K562 (cell line): Measurements from ENCODE around the gene SYT1. TPM values are rescaled to one million over a fixed set of nuclear protein-coding genes. Genes with fewer than 3 reads are reported as not detected.

Experiments used
- ATAC-seq: fragments of 200-7000 bp; cut with Tn5 transposase; 3 replicates; pipeline ENCODE4 v1.9.1; 2020; ENCODE audit warnings: moderate library complexity
- BruUV-seq: library from RNA; stranded (reverse); fragments of 400-500 nt; replicated peaks from 2 replicates; lab custom pipeline; 2021; lab: Mats Ljungman, UMichigan
- CTCF ChIA-PET: fragments of 300-600 bp; formaldehyde crosslinking; extraction: SDS; loops from one replicate; lab custom pipeline; 2021; ENCODE audit warnings: low intra/inter-chr PET ratio; lab: Yijun Ruan, JAX
- POLR2A ChIA-PET: fragments of 300-600, 350-650 bp; sonication (Branson Sonifier 250); formaldehyde crosslinking; extraction: SDS; loops from one replicate; lab custom pipeline; 2021; ENCODE audit warnings: antibody characterized with exemption, inconsistent platforms; lab: Yijun Ruan, JAX
- DNase-seq, 4 experiments: peaks; one replicate each; pipeline versions ENCODE4 v3.0.0 to v3.0.0-alpha.2; 2011 to 2018; ENCODE audit warnings: low spot score in 3 of 4, mixed read lengths in 3 of 4; ENCODE audit errors: extremely low read depth in 1 of 4
- FAIRE-seq: peaks from 2 replicates; lab custom pipeline; 2011; peaks lifted over from hg19 to GRCh38; lab: Jason Lieb, UNC
- H2AFZ ChIP-seq: 2 replicates; pipeline ENCODE4 v1.6.0; 2011; ENCODE audit warnings: low read depth, low read length, control low read depth, inconsistent platforms
- H3K27ac ChIP-seq: fragments of 200-600 bp; 3 replicates; pipeline ENCODE4 v1.8.0; 2011; ENCODE audit warnings: low read depth, mild to moderate bottlenecking, control low read depth, inconsistent platforms, low read length, moderate library complexity, mixed read lengths; ENCODE audit errors: extremely low read depth
- H3K27me3 ChIP-seq, 2 experiments: fragments of 300-600 bp in 1 of 2; 2 replicates in 1 of 2; 3 replicates in 1 of 2; pipeline versions ENCODE4 v1.6.0 to v1.8.0; 2011; ENCODE audit warnings: inconsistent platforms in 2 of 2, low read length in 2 of 2, mild to moderate bottlenecking in 1 of 2, mixed read lengths in 1 of 2, moderate library complexity in 1 of 2; ENCODE audit not compliant: control insufficient read depth in 2 of 2, insufficient read depth in 2 of 2
- H3K36me3 ChIP-seq: fragments of 300-600 bp; 3 replicates; pipeline ENCODE4 v1.8.0; 2011; ENCODE audit warnings: mild to moderate bottlenecking, low read length, inconsistent platforms; ENCODE audit not compliant: control insufficient read depth, insufficient read depth
- H3K4me1 ChIP-seq, 2 experiments: fragments of 200-600 bp in 1 of 2; replicated peaks in 1 of 2; 2 replicates in 1 of 2; 3 replicates in 1 of 2; pipeline versions ENCODE4 v1.5.1 to v1.8.0; 2011; ENCODE audit warnings: inconsistent platforms in 2 of 2, low read length in 2 of 2, mild to moderate bottlenecking in 1 of 2, mixed read lengths in 1 of 2, moderate library complexity in 1 of 2; ENCODE audit not compliant: control insufficient read depth in 2 of 2, insufficient read depth in 2 of 2
- H3K4me2 ChIP-seq: 2 replicates; pipeline ENCODE4 v1.6.1; 2011; ENCODE audit warnings: low read length, control low read depth, inconsistent platforms, mixed read lengths; ENCODE audit not compliant: insufficient read depth
- H3K4me3 ChIP-seq: fragments of 200-600 bp; sonication (generic), shearing (Covaris generic); 2 replicates; pipeline ENCODE4 v1.5.1; 2016; ENCODE audit warnings: control low read depth, inconsistent platforms
- H3K79me2 ChIP-seq: fragments of 200-600 bp; 3 replicates; pipeline ENCODE4 v1.8.0; 2011; ENCODE audit warnings: low read length, inconsistent platforms; ENCODE audit not compliant: control insufficient read depth, insufficient read depth
- H3K9ac ChIP-seq, 2 experiments: 2 replicates each; pipeline versions ENCODE4 v1.6.0 to v1.6.1; 2011; ENCODE audit warnings: low read depth in 2 of 2, low read length in 2 of 2, control low read depth in 1 of 2, inconsistent platforms in 1 of 2, mild to moderate bottlenecking in 1 of 2, mixed read lengths in 1 of 2; ENCODE audit not compliant: insufficient read depth in 1 of 2
- H3K9me1 ChIP-seq: one replicate; pipeline ENCODE4 v1.6.0; 2011; ENCODE audit warnings: inconsistent platforms, mild to moderate bottlenecking, low read length, moderate library complexity; ENCODE audit not compliant: control insufficient read depth, insufficient read depth
- H3K9me3 ChIP-seq: replicated peaks from 2 replicates; pipeline ENCODE4 v1.5.1; 2011; ENCODE audit warnings: low read depth, low read length, inconsistent platforms; ENCODE audit not compliant: control insufficient read depth, insufficient read depth
- H4K20me1 ChIP-seq: replicated peaks from 2 replicates; pipeline ENCODE4 v1.6.1; 2011; ENCODE audit warnings: low read length, inconsistent platforms, mixed read lengths; ENCODE audit not compliant: control insufficient read depth, insufficient read depth
- BRF1 ChIP-seq: IDR thresholded peaks from 3 replicates; pipeline ENCODE4 v1.6.1; 2011; ENCODE audit warnings: borderline replicate concordance, mild to moderate bottlenecking; ENCODE audit not compliant: insufficient read length; ENCODE audit errors: extremely low read depth
- FOXA3 ChIP-seq, 2 experiments: fragments of 450-650 bp in 1 of 2; sonication (generic) in 1 of 2; formaldehyde crosslinking; IDR thresholded peaks in 1 of 2; conservative IDR thresholded peaks in 1 of 2; 2 replicates each; pipeline versions ENCODE4 v1.4.0 to v1.8.0; 2020 to 2022; ENCODE audit warnings: mild to moderate bottlenecking in 2 of 2, missing genetic modification reagents in 1 of 2
- HEY1 ChIP-seq: fragments of 250-450 bp; sonication (Bioruptor Pico); IDR thresholded peaks from 2 replicates; pipeline ENCODE4 v1.5.0; 2020; ENCODE audit warnings: mild to moderate bottlenecking, moderate library complexity, borderline replicate concordance
- HNRNPUL1 ChIP-seq: fragments of 200-400 bp; formaldehyde crosslinking; IDR thresholded peaks from 2 replicates; pipeline ENCODE4 v1.6.1; 2017; ENCODE audit warnings: low read length
- MTA2 ChIP-seq: fragments of 450-650 bp; IDR thresholded peaks from 2 replicates; pipeline ENCODE4 v1.6.1; 2016; ENCODE audit warnings: low read depth
- NFE2L1 ChIP-seq: fragments of 450-650 bp; IDR thresholded peaks from 2 replicates; pipeline ENCODE4 v1.6.1; 2016; ENCODE audit warnings: missing genetic modification characterization, low read depth, mild to moderate bottlenecking, missing compliant biosample characterization, moderate library complexity, borderline replicate concordance
- SRSF3 ChIP-seq: fragments of 200-400 bp; formaldehyde crosslinking; IDR thresholded peaks from 2 replicates; pipeline ENCODE4 v1.6.1; 2016; ENCODE audit warnings: mild to moderate bottlenecking, low read length, moderate library complexity; ENCODE audit not compliant: insufficient read depth
- WHSC1 ChIP-seq: IDR thresholded peaks from one replicate; pipeline ENCODE4 v1.6.1; 2012; ENCODE audit warnings: low read length, control low read depth, inconsistent platforms
- ZNF23 ChIP-seq: fragments of 250-450 bp; sonication (Bioruptor Pico); IDR thresholded peaks from 2 replicates; pipeline ENCODE4 v1.4.0; 2020; ENCODE audit warnings: mild to moderate bottlenecking
- ZNF586 ChIP-seq: fragments of 450-650 bp; formaldehyde crosslinking; conservative IDR thresholded peaks from 2 replicates; pipeline ENCODE4 v1.4.0; 2020; ENCODE audit warnings: mild to moderate bottlenecking, moderate library complexity
- ZNF589 ChIP-seq: fragments of 200-800 bp; sonication (Bioruptor generic); IDR thresholded peaks from 2 replicates; pipeline ENCODE4 v1.6.1; 2016; ENCODE audit warnings: low read depth, missing genetic modification characterization, missing compliant biosample characterization
- WGBS: fragments of 100-300 bp; shearing (Covaris generic); methylation state at CpG from one replicate; pipeline ENCODE4 v1.1.6; 2016; ENCODE audit warnings: low coverage, mixed read lengths; ENCODE audit not compliant: insufficient coverage; ENCODE audit errors: missing lambda C conversion rate; 5-methylcytosine and 5-hydroxymethylcytosine counted together
- in situ Hi-C: fragments of 300-500 bp; cut with MboI; formaldehyde crosslinking; loops from 4 replicates; pipeline ENCODE4 v1.15.0; 2018; ENCODE audit warnings: inconsistent platforms, mixed read lengths
- intact Hi-C: fragments of 100-400 bp; cut with micrococcal nuclease; formaldehyde crosslinking; loops from 2 replicates; pipeline ENCODE4 v1.14.2; 2022
- polyA plus RNA-seq, 8 experiments: library from polyadenylated mRNA; depleted of rRNA in 4 of 8; stranded (reverse) in 5 of 8; unstranded in 3 of 8; fragments of >200 nt; fragmentation: Nextera tagmentation in 2 of 8; fragmentation: Illumina TruSeq in 1 of 8; extraction: Ambion mirVana in 2 of 8; extraction: Trizol in 1 of 8; gene quantifications; 2 replicates each; pipeline versions ENCODE4 v1.2.1 to v1.2.3, GENCODE V29; 2011 to 2014; ENCODE audit warnings: inconsistent platforms in 1 of 8, missing spikeins in 1 of 8
- total RNA-seq, 7 experiments: library from RNA; depleted of rRNA in 6 of 7; stranded (reverse); fragments of >200 nt in 6 of 7; fragmentation: Illumina TruSeq in 2 of 7; extraction: Trizol in 2 of 7; gene quantifications; 2 replicates each; pipeline versions ENCODE4 v1.2.1 to v1.2.3, GENCODE V29; 2011 to 2021; ENCODE audit warnings: low replicate concordance in 1 of 7
- TF ChIP-seq, protein P1 (sequence below): sonication (generic); formaldehyde crosslinking; IDR thresholded peaks from 2 replicates; pipeline ENCODE4 v1.8.0; 2022; ENCODE audit warnings: mild to moderate bottlenecking, missing genetic modification reagents, borderline replicate concordance
- TF ChIP-seq, protein P2 (sequence below): fragments of 450-650 bp; IDR thresholded peaks from 2 replicates; pipeline ENCODE4 v1.6.1; 2016; ENCODE audit warnings: low read depth, mild to moderate bottlenecking, moderate library complexity
- TF ChIP-seq, protein P3 (sequence below): sonication (generic); formaldehyde crosslinking; IDR thresholded peaks from 2 replicates; pipeline ENCODE4 v1.9.0; 2022; ENCODE audit warnings: mild to moderate bottlenecking, missing genetic modification reagents
- TF ChIP-seq, protein P4 (sequence below): sonication (generic); formaldehyde crosslinking; IDR thresholded peaks from 2 replicates; pipeline ENCODE4 v1.8.0; 2022; ENCODE audit warnings: missing genetic modification reagents, mild to moderate bottlenecking, borderline replicate concordance
- TF ChIP-seq, protein P5 (sequence below): fragments of 450-650 bp; IDR thresholded peaks from 2 replicates; pipeline ENCODE4 v1.6.1; 2016; ENCODE audit warnings: mild to moderate bottlenecking

Gene SYT1
- total and polyA plus RNA-seq, 9 of the 15 experiments (the other 6 are each of a cell fraction or from before 2014, with no cell fraction given), result 0.03 to 0.13 (median 0.07) TPM; not detected in 4

DNA sequence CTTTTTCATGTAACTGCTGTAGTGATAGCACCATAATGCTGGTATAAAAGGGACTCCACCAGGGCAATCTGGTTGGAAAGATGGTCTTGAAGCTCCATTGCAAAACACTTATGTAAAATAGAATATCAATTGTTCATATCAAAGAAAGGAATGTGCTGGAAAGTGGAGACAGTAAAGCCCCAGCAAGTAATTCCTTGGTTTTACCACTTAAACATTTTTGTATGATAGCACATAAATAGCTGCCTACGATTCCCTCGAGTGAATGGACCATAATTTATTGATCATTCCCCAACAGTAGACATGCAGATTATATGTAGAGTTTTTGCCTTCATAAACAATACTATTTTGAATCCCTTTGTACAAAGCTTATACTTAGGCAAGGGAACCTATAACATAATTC lies 550.7 kb downstream of the SYT1 start:
- Histone ChIP-seq H3K36me3 (no peaks in the 10 kb centered on the region), H3K4me3 (no peak overlapping the region), H3K4me1 (no peaks in the 10 kb centered on the region), H3K9ac (no peak overlapping the region), H3K4me2 (no peak overlapping the region), H4K20me1 (no peaks in the 10 kb centered on the region), H2AFZ (no peak overlapping the region), H3K9me3 (0 out of 2 replicates have a peak, but pooled peaks cover 3% of the 10 kb centered on the region), H3K9me1 (no peaks in the 10 kb centered on the region), H3K27me3 (no peaks in the 10 kb centered on the region)
- POLR2A ChIA-PET, result no interaction called here
- 3% methylated on average over 2 of the region's 2 CpGs for WGBS
- no peak for FAIRE-seq
- no peak for ATAC-seq
- CTCF ChIA-PET, result no interaction called here
- BruUV-seq, result no TSS peak
- no peak for TF ChIP-seq FOXA3 (CRISPR knock-in tag; conservative IDR thresholded peaks at IDR 0.05 in 1 of 2, IDR thresholded peaks at IDR 0.05 in 1 of 2)
- no peak for TF ChIP-seq HEY1 (CRISPR knock-in tag)
- TF ChIP-seq ZNF589 (CRISPR knock-in tag), result no peak
- no peak for TF ChIP-seq SRSF3
- TF ChIP-seq, protein P1, sequence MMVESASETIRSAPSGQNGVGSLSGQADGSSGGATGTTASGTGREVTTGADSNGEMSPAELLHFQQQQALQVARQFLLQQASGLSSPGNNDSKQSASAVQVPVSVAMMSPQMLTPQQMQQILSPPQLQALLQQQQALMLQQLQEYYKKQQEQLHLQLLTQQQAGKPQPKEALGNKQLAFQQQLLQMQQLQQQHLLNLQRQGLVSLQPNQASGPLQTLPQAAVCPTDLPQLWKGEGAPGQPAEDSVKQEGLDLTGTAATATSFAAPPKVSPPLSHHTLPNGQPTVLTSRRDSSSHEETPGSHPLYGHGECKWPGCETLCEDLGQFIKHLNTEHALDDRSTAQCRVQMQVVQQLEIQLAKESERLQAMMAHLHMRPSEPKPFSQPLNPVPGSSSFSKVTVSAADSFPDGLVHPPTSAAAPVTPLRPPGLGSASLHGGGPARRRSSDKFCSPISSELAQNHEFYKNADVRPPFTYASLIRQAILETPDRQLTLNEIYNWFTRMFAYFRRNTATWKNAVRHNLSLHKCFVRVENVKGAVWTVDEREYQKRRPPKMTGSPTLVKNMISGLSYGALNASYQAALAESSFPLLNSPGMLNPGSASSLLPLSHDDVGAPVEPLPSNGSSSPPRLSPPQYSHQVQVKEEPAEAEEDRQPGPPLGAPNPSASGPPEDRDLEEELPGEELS, result no peak
- TF ChIP-seq, protein P2, sequence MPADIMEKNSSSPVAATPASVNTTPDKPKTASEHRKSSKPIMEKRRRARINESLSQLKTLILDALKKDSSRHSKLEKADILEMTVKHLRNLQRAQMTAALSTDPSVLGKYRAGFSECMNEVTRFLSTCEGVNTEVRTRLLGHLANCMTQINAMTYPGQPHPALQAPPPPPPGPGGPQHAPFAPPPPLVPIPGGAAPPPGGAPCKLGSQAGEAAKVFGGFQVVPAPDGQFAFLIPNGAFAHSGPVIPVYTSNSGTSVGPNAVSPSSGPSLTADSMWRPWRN, result no peak
- TF ChIP-seq, protein P3, sequence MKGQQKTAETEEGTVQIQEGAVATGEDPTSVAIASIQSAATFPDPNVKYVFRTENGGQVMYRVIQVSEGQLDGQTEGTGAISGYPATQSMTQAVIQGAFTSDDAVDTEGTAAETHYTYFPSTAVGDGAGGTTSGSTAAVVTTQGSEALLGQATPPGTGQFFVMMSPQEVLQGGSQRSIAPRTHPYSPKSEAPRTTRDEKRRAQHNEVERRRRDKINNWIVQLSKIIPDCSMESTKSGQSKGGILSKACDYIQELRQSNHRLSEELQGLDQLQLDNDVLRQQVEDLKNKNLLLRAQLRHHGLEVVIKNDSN (CRISPR knock-in tag), result no peak
- no peak for TF ChIP-seq ZNF23
- TF ChIP-seq, protein P4, sequence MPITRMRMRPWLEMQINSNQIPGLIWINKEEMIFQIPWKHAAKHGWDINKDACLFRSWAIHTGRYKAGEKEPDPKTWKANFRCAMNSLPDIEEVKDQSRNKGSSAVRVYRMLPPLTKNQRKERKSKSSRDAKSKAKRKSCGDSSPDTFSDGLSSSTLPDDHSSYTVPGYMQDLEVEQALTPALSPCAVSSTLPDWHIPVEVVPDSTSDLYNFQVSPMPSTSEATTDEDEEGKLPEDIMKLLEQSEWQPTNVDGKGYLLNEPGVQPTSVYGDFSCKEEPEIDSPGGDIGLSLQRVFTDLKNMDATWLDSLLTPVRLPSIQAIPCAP (CRISPR knock-in tag), result no peak
- no peak for TF ChIP-seq WHSC1
- TF ChIP-seq HNRNPUL1, result no peak
- TF ChIP-seq, protein P5, sequence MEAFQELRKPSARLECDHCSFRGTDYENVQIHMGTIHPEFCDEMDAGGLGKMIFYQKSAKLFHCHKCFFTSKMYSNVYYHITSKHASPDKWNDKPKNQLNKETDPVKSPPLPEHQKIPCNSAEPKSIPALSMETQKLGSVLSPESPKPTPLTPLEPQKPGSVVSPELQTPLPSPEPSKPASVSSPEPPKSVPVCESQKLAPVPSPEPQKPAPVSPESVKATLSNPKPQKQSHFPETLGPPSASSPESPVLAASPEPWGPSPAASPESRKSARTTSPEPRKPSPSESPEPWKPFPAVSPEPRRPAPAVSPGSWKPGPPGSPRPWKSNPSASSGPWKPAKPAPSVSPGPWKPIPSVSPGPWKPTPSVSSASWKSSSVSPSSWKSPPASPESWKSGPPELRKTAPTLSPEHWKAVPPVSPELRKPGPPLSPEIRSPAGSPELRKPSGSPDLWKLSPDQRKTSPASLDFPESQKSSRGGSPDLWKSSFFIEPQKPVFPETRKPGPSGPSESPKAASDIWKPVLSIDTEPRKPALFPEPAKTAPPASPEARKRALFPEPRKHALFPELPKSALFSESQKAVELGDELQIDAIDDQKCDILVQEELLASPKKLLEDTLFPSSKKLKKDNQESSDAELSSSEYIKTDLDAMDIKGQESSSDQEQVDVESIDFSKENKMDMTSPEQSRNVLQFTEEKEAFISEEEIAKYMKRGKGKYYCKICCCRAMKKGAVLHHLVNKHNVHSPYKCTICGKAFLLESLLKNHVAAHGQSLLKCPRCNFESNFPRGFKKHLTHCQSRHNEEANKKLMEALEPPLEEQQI, result no peak
- no peak for TF ChIP-seq MTA2
- no peak for TF ChIP-seq NFE2L1 (tag)
- no peak for TF ChIP-seq ZNF586 (CRISPR knock-in tag)
- no peak for TF ChIP-seq BRF1
- TF ChIP-seq, all 486 proteins: peak for 0
- DNase-seq, result no peak
- H3K27ac ChIP-seq, result no peak overlapping the region
- no peaks in the 10 kb centered on the region for H3K79me2 ChIP-seq
- in situ Hi-C loops, result no loop called here
- intact Hi-C loops, result no loop called here
